Thoracic aorta (tissue), 2 donors: Measurements from ENCODE around the gene NOL3. TPM values are rescaled to one million over a fixed set of nuclear protein-coding genes. Genes with fewer than 3 reads are reported as not detected.

Experiments used
- ATAC-seq: fragments of 150-250 bp; one replicate; pipeline ENCODE4 v1.8.0; 2017; ENCODE audit warnings: low read depth; ENCODE audit not compliant: insufficient number of reproducible peaks, low FRiP score
- DNase-seq: peaks from one replicate; pipeline ENCODE4 v3.0.0-alpha.2; 2020; ENCODE audit warnings: low spot score
- H3K27ac ChIP-seq, 2 donors: fragments of 200-600 bp; sonication (generic); 1 replicate in 1 of 2; 2 replicates in 1 of 2; pipeline ENCODE4 v1.5.1; 2016; ENCODE audit warnings: mild to moderate bottlenecking in 2 of 2, moderate library complexity in 2 of 2
- H3K27me3 ChIP-seq: fragments of 200-600 bp; sonication (generic); replicated peaks from 2 replicates; pipeline ENCODE4 v1.6.0; 2016; ENCODE audit warnings: mild to moderate bottlenecking; ENCODE audit not compliant: insufficient read depth
- H3K36me3 ChIP-seq: fragments of 200-600 bp; sonication (generic); one replicate; pipeline ENCODE4 v1.5.1; 2016
- H3K4me1 ChIP-seq, 2 donors: fragments of 200-600 bp; sonication (generic); 1 replicate in 1 of 2; 2 replicates in 1 of 2; pipeline versions ENCODE4 v1.5.1 to v1.6.0; 2016; ENCODE audit warnings: low read depth in 2 of 2, mild to moderate bottlenecking in 1 of 2; ENCODE audit not compliant: control insufficient read depth in 1 of 2
- H3K4me3 ChIP-seq: fragments of 200-600 bp; sonication (generic); 2 replicates; pipeline ENCODE4 v1.5.1; 2016; ENCODE audit warnings: mild to moderate bottlenecking
- H3K9me3 ChIP-seq: fragments of 200-600 bp; sonication (generic); 2 replicates; pipeline ENCODE4 v1.5.1; 2016
- total RNA-seq, 2 donors: library from RNA; depleted of rRNA; stranded (reverse); fragments of >200 nt; gene quantifications; one replicate each; pipeline versions ENCODE4 v1.1.0 to v1.2.3, GENCODE V29; 2016
- TF ChIP-seq, protein P1 (sequence below): fragments of 200-600 bp; sonication (generic); IDR thresholded peaks from one replicate; pipeline ENCODE4 v1.5.1; 2019; ENCODE audit warnings: antibody characterized with exemption

Gene NOL3
- total RNA-seq, 2 donors from 2014 or later, result 43.5 to 80.8 TPM

DNA sequence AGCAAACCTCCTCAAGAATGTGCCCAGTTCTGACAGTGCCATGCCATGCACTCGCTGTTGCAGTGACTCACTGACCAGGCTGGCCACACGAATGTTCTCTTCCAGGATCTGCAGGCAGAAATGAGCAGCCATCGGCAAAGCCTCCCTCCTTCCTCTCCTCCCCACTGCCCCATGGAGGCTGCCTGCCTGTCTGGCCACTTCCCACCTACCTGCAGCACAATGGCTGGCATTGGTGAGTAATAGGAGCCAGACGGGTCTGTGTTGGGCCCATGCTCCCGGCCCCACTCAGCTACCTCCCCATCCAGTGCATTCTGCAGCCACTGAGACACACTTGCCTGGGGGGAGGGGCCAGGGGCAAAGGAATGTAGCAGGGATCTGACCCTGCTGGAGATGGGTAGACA, 16.2 kb downstream of the NOL3 start:
- Histone ChIP-seq H3K27me3 (no peaks in the 10 kb centered on the region), H3K9me3 (no peaks in the 10 kb centered on the region), H3K4me1 (peaks cover 13 to 27% of the 10 kb centered on the region in 2 donors), H3K36me3 (no peaks in the 10 kb centered on the region), H3K27ac (no peak overlapping the region), H3K4me3 (no peak overlapping the region)
- DNase-seq (no peak), ATAC-seq (no peak)
- TF ChIP-seq, protein P1, sequence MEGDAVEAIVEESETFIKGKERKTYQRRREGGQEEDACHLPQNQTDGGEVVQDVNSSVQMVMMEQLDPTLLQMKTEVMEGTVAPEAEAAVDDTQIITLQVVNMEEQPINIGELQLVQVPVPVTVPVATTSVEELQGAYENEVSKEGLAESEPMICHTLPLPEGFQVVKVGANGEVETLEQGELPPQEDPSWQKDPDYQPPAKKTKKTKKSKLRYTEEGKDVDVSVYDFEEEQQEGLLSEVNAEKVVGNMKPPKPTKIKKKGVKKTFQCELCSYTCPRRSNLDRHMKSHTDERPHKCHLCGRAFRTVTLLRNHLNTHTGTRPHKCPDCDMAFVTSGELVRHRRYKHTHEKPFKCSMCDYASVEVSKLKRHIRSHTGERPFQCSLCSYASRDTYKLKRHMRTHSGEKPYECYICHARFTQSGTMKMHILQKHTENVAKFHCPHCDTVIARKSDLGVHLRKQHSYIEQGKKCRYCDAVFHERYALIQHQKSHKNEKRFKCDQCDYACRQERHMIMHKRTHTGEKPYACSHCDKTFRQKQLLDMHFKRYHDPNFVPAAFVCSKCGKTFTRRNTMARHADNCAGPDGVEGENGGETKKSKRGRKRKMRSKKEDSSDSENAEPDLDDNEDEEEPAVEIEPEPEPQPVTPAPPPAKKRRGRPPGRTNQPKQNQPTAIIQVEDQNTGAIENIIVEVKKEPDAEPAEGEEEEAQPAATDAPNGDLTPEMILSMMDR, result no peak

DNA sequence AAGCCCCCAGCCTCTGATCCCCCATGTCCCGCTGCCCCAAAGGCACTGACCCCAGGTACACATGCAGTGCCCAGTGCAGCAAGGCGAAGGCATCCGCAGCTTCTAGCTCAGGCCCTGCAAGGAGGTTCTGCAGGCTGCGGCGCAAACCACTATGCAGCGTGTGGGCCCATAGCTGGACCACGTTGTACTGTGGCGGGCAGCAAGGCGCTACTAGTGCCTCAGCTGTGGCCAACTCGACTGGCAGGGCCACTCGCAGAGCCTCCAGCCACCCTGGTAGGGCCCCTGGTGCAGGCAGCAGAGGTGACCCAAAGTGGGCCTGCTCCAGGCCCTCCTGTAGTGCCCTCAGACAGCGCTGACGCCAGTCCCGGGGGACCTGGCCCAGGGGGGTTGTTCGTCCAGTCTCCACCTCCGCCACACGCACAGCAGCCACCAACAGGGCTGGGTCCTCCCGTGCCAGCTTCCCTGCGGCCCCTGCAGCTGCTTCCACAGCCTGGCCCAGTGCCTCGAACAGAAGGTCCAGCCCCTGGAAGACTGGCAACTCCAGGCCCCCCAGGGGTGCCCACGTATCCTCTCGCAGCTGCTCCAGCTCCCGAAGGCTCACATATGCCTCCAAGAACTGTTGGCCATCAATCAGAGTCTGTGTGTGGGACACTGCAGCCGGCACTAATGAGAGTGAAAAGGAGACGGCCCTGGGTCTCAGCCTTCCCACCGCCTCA, 17.0 kb downstream of the NOL3 start:
- H3K27me3 ChIP-seq, result no peaks in the 10 kb centered on the region
- no peak overlapping the region for H3K4me3 ChIP-seq
- no peaks in the 10 kb centered on the region for H3K36me3 ChIP-seq
- no peak overlapping the region for H3K27ac ChIP-seq
- H3K9me3 ChIP-seq, result no peaks in the 10 kb centered on the region
- peaks cover 15 to 27% of the 10 kb centered on the region in 2 donors for H3K4me1 ChIP-seq
- DNase-seq (no peak), ATAC-seq (no peak)
- TF ChIP-seq, protein P1, result no peak

DNA sequence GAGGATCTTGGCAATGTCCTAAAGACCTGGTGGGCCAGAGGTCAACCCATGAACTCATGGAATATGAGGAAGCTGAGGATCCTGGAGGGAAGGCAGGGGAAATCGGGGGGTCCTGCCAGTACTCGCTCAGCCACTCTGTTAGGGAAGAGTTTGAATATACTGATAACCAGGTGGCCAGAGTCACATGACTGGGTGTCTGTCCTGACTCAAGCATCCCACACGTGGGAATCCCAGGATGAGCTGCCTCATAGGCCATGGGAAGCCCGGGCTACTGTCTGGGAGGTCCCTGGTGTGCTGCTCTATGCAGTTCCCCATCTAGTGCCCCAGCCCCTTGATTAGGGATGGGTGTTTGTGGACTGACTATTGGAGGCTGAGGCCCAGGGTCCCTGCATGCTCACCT, 18.0 kb downstream of the NOL3 start:
- DNase-seq (no peak), ATAC-seq (no peak)
- TF ChIP-seq, protein P1, result no peak
- no peak overlapping the region for H3K4me3 ChIP-seq
- peaks cover 21 to 37% of the 10 kb centered on the region in 2 donors for H3K4me1 ChIP-seq
- no peaks in the 10 kb centered on the region for H3K9me3 ChIP-seq
- no peaks in the 10 kb centered on the region for H3K36me3 ChIP-seq
- H3K27me3 ChIP-seq, result no peaks in the 10 kb centered on the region
- no peak overlapping the region for H3K27ac ChIP-seq

GRCh38 chr16:67188798-67189197, 18.5 kb downstream of the NOL3 start:
- Histone ChIP-seq H3K36me3 (no peaks in the 10 kb centered on the region), H3K27ac (no peak overlapping the region), H3K27me3 (no peaks in the 10 kb centered on the region), H3K4me3 (no peak overlapping the region), H3K4me1 (peaks cover 25 to 42% of the 10 kb centered on the region in 2 donors), H3K9me3 (no peaks in the 10 kb centered on the region)
- DNase-seq, result no peak
- no peak for ATAC-seq
- TF ChIP-seq, protein P1, result no peak

- no peak within 1 kb of the TSS for H3K4me3 ChIP-seq
- H3K9me3 ChIP-seq, result no peaks in the 10 kb centered on the region
- no peak within 1 kb of the TSS for H3K27ac ChIP-seq
- H3K36me3 ChIP-seq, result peaks cover 10% of the 10 kb centered on the region
- H3K27me3 ChIP-seq, result no peaks in the 10 kb centered on the region
- no peak for DNase-seq
- H3K4me1 ChIP-seq, result peaks cover 21 to 37% of the 10 kb centered on the region in 2 donors
- ATAC-seq, result no peak
- TF ChIP-seq, protein P1, result no peak
These were observed 19.7 kb downstream of the NOL3 start, which contains the start of gene EXOC3L1 for GRCh38 chr16:67190041-67190440. Gene EXOC3L1, minus strand, starts transcription at chr16:67190136. Its CDS starts 460 bp downstream, at chr16:67189676.
